IMR-90 (cell line): ENCODE results near the gene VPS4B.
"Not testable (repeated sequence)": the region's sequence is repeated elsewhere in the genome, so short reads cannot be mapped to it uniquely, and the experiment has no call there.

ENCODE experiments used
- BHLHE40 ChIP-seq: fragments of 150-350 bp; IDR thresholded peaks from 2 replicates; pipeline ENCODE4 v1.6.1; 2016; ENCODE audit warnings: mild to moderate bottlenecking, low read depth, low read length
- CEBPB ChIP-seq: IDR thresholded peaks from 2 replicates; pipeline ENCODE4 v1.6.1; 2012; ENCODE audit warnings: low read depth, low read length, improper control_type of control experiment
- CHD1 ChIP-seq: IDR thresholded peaks from 2 replicates; pipeline ENCODE4 v1.6.1; 2012; ENCODE audit warnings: low read depth, low read length, improper control_type of control experiment
- FOS ChIP-seq: fragments of 150-350 bp; IDR thresholded peaks from 2 replicates; pipeline ENCODE4 v1.6.1; 2016; ENCODE audit warnings: low read depth, low read length
- MAFK ChIP-seq: IDR thresholded peaks from 2 replicates; pipeline ENCODE4 v1.6.1; 2012; ENCODE audit warnings: low read depth, low read length, improper control_type of control experiment
- MAZ ChIP-seq: IDR thresholded peaks from 2 replicates; pipeline ENCODE4 v1.6.1; 2012; ENCODE audit warnings: low read depth, mild to moderate bottlenecking, low read length, improper control_type of control experiment, moderate library complexity, borderline replicate concordance
- MXI1 ChIP-seq: IDR thresholded peaks from 2 replicates; pipeline ENCODE4 v1.6.1; 2012; ENCODE audit warnings: low read depth, mild to moderate bottlenecking, low read length, moderate library complexity, borderline replicate concordance
- POLR2A ChIP-seq: IDR thresholded peaks from 2 replicates; pipeline ENCODE4 v1.6.1; 2012; ENCODE audit warnings: mild to moderate bottlenecking, low read depth, low read length
- RAD21 ChIP-seq: IDR thresholded peaks from 2 replicates; pipeline ENCODE4 v1.6.1; 2012; ENCODE audit warnings: low read length, improper control_type of control experiment
- RCOR1 ChIP-seq: IDR thresholded peaks from 2 replicates; pipeline ENCODE4 v1.6.1; 2012; ENCODE audit warnings: mild to moderate bottlenecking, low read length, improper control_type of control experiment; ENCODE audit not compliant: insufficient replicate concordance
- RFX5 ChIP-seq: IDR thresholded peaks from 2 replicates; pipeline ENCODE4 v1.8.0; 2012; ENCODE audit warnings: low read depth, mild to moderate bottlenecking, low read length, moderate library complexity
- TF ChIP-seq, protein P1 (sequence below): conservative IDR thresholded peaks from 2 replicates; pipeline ENCODE4 v1.5.1; 2012; ENCODE audit warnings: mild to moderate bottlenecking, low read depth, low read length, improper control_type of control experiment
- TF ChIP-seq, protein P2 (sequence below): fragments of 150-350 bp; IDR thresholded peaks from 2 replicates; pipeline ENCODE4 v1.6.1; 2016; ENCODE audit warnings: low read depth, mild to moderate bottlenecking, low read length, moderate library complexity, borderline replicate concordance

DNA sequence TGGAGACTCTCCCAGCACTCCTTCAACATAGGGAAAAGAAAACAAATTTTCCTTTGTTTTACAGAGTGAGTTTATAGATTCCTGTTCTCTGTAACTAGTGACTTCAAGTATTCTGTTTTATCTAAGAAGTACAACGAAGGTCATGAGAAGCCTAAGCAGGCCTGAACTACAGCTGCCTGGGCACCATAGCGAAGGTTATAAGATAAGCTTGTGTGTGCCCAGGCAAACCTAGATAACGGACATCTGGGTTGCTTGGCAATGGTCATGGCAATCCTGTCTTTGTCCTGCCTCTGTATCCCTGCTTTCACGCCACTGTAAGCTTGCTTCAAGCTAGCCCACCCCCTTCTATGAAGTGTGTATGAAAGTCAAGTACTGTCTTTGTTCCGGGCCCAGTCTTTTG is 30.5 kb upstream of the VPS4B start:
- TF ChIP-seq, protein P1, sequence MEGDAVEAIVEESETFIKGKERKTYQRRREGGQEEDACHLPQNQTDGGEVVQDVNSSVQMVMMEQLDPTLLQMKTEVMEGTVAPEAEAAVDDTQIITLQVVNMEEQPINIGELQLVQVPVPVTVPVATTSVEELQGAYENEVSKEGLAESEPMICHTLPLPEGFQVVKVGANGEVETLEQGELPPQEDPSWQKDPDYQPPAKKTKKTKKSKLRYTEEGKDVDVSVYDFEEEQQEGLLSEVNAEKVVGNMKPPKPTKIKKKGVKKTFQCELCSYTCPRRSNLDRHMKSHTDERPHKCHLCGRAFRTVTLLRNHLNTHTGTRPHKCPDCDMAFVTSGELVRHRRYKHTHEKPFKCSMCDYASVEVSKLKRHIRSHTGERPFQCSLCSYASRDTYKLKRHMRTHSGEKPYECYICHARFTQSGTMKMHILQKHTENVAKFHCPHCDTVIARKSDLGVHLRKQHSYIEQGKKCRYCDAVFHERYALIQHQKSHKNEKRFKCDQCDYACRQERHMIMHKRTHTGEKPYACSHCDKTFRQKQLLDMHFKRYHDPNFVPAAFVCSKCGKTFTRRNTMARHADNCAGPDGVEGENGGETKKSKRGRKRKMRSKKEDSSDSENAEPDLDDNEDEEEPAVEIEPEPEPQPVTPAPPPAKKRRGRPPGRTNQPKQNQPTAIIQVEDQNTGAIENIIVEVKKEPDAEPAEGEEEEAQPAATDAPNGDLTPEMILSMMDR = not testable (repeated sequence)
- TF ChIP-seq RAD21, POLR2A, MAZ, CEBPB, BHLHE40, MXI1, RCOR1, RFX5, CHD1, FOS, MAFK: not testable (repeated sequence)
- TF ChIP-seq, protein P2, sequence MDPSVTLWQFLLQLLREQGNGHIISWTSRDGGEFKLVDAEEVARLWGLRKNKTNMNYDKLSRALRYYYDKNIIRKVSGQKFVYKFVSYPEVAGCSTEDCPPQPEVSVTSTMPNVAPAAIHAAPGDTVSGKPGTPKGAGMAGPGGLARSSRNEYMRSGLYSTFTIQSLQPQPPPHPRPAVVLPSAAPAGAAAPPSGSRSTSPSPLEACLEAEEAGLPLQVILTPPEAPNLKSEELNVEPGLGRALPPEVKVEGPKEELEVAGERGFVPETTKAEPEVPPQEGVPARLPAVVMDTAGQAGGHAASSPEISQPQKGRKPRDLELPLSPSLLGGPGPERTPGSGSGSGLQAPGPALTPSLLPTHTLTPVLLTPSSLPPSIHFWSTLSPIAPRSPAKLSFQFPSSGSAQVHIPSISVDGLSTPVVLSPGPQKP = not testable (repeated sequence)
